Stimulated activated CD4-positive, alpha-beta T cell treated with anti-CD3 and anti-CD28 coated beads, TNF-alpha, amount 100 ng/mL, for 48 hours (primary cell): ENCODE results near the gene SIGLEC15.
"Not testable (repeated sequence)": the region's sequence is repeated elsewhere in the genome, so short reads cannot be mapped to it uniquely, and the experiment has no call there.

Experiments
- DNase-seq, 3 donors: peaks; one replicate each; pipeline ENCODE4 v3.0.0-alpha.2; 2020; ENCODE audit warnings: low read depth in 3 of 3

SIGLEC15 gene

GRCh38 chr18:45820106-45820745 is 5.2 kb upstream of the SIGLEC15 start:
- DNase-seq = no peak

GRCh38 chr18:45821026-45821425 is 4.4 kb upstream of the SIGLEC15 start:
- no peak for DNase-seq

- no peak for DNase-seq
Measured at GRCh38 chr18:45821711-45822110, 3.8 kb upstream of the SIGLEC15 start.

- DNase-seq = no peak
Measured at GRCh38 chr18:45826084-45826483, 609 bp downstream of the SIGLEC15 start.

GRCh38 chr18:45826716-45827115 is 1.2 kb downstream of the SIGLEC15 start:
- not testable (repeated sequence) for DNase-seq

- no peak for DNase-seq
Measured at GRCh38 chr18:45828917-45829811, 3.7 kb downstream of the SIGLEC15 start.

- no peak for DNase-seq
Measured at GRCh38 chr18:45829855-45830254, 4.4 kb downstream of the SIGLEC15 start.

GRCh38 chr18:45830917-45831316 is 5.4 kb downstream of the SIGLEC15 start:
- no peak for DNase-seq

- DNase-seq = no peak
Measured at GRCh38 chr18:45833846-45834245, 8.4 kb downstream of the SIGLEC15 start.

- no peak for DNase-seq
Measured at GRCh38 chr18:45834306-45834705, 8.8 kb downstream of the SIGLEC15 start.

- DNase-seq = no peak
Measured at GRCh38 chr18:45835057-45835636, 9.7 kb downstream of the SIGLEC15 start.

- DNase-seq = no peak
Measured at GRCh38 chr18:45836242-45837205, 11.0 kb downstream of the SIGLEC15 start.

GRCh38 chr18:45837283-45838070 is 12.0 kb downstream of the SIGLEC15 start:
- peak in 2 of 3 donors; percentile 29 to 36 for DNase-seq

- DNase-seq = no peak
Measured at GRCh38 chr18:45838302-45839070, 13.0 kb downstream of the SIGLEC15 start.

- no peak for DNase-seq
Measured at GRCh38 chr18:45839414-45840395, 14.2 kb downstream of the SIGLEC15 start.

GRCh38 chr18:45841060-45841764 is 15.7 kb downstream of the SIGLEC15 start:
- DNase-seq = no peak

GRCh38 chr18:45841765-45842442 is 16.4 kb downstream of the SIGLEC15 start:
- no peak for DNase-seq
